ENCODE measurements around the gene ADARB2. TPM values are rescaled to one million over a fixed set of nuclear protein-coding genes. Genes with fewer than 3 reads are reported as not detected.

Gene ADARB2
- total and polyA plus RNA-seq, 2 experiments from 2014 or later, result 0.13 to 0.48 TPM

DNA sequence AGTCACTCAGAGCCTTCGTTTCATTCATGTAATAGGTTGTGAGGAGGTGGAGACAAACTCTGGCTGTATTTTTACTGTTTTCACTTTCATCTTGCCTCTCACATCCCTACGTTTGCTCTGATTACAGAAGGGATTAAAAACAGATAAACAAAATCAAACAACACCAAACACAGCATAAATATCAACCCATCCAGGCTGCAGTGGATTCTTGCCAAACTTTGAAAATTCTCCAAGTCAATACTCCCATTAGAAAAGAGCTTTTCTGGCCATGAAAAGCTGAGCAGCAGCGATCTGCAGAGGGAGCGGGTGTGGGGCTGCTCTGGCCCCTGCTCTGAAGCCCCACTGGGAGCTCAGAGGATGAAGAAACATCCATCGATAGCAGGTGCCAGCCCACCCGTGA, 397.9 kb downstream of the ADARB2 start:
- no peak overlapping the region for H3K4me2 ChIP-seq
- WGBS (ENCODE audit: low lambda C conversion rate, missing lambda C conversion rate), result 67% methylated on average over 6 of the region's 6 CpGs
- no peaks in the 10 kb centered on the region for H4K20me1 ChIP-seq (ENCODE audit: insufficient read depth, poor library complexity, severe bottlenecking)
- H3K9me2 ChIP-seq (replicated peaks; ENCODE audit: insufficient read depth), result no peaks in the 10 kb centered on the region
- no peaks in the 10 kb centered on the region for H3K36me3 ChIP-seq (replicated peaks; ENCODE audit: insufficient read depth, low read depth)
- TF ChIP-seq, protein P1, sequence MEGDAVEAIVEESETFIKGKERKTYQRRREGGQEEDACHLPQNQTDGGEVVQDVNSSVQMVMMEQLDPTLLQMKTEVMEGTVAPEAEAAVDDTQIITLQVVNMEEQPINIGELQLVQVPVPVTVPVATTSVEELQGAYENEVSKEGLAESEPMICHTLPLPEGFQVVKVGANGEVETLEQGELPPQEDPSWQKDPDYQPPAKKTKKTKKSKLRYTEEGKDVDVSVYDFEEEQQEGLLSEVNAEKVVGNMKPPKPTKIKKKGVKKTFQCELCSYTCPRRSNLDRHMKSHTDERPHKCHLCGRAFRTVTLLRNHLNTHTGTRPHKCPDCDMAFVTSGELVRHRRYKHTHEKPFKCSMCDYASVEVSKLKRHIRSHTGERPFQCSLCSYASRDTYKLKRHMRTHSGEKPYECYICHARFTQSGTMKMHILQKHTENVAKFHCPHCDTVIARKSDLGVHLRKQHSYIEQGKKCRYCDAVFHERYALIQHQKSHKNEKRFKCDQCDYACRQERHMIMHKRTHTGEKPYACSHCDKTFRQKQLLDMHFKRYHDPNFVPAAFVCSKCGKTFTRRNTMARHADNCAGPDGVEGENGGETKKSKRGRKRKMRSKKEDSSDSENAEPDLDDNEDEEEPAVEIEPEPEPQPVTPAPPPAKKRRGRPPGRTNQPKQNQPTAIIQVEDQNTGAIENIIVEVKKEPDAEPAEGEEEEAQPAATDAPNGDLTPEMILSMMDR (IDR thresholded peaks at IDR 0.05; ENCODE audit: poor library complexity), result no peak
- no peak for TF ChIP-seq EZH2 (IDR thresholded peaks at IDR 0.05; ENCODE audit: borderline replicate concordance)
- no peak for TF ChIP-seq EZH2phosphoT487 (IDR thresholded peaks at IDR 0.05; ENCODE audit: low read depth, severe bottlenecking, unreplicated experiment)
- H3K79me2 ChIP-seq, result no peaks in the 10 kb centered on the region
- no peak for DNase-seq (ENCODE audit: low spot score)
- peaks cover 3% of the 10 kb centered on the region for H3K27me3 ChIP-seq
- no peak overlapping the region for H3K4me3 ChIP-seq
- no peaks in the 10 kb centered on the region for H3K9me3 ChIP-seq (ENCODE audit: low read depth)
- H3K4me1 ChIP-seq (ENCODE audit: insufficient read depth), result no peaks in the 10 kb centered on the region
- no peak overlapping the region for H3K27ac ChIP-seq
- no peak overlapping the region for H2AFZ ChIP-seq

DNA sequence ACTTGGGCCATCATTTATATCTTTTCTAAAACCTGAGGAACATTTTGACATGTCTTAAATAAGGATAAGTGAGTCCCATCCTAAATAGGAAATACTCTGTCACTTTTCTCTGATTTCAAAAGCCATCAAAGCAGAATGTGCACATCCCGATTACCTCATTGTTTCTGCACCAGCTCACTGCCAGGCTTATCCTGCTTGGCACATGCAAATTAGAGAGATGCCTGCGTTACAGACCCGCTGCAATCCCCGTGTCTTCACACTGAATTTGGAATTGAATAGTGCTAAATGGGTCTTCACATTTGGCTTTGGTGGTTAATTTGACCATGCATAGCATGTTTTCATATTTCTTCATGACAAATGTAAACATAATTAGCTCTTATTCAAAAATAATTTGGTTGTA, 401.7 kb downstream of the ADARB2 start:
- no peak overlapping the region for H2AFZ ChIP-seq
- no peak for DNase-seq (ENCODE audit: low spot score)
- H3K9me3 ChIP-seq (ENCODE audit: low read depth), result no peaks in the 10 kb centered on the region
- 40% methylated on average over 4 of the region's 4 CpGs for WGBS (ENCODE audit: low lambda C conversion rate, missing lambda C conversion rate)
- TF ChIP-seq, protein P1 (IDR thresholded peaks at IDR 0.05; ENCODE audit: poor library complexity), result no peak
- TF ChIP-seq EZH2phosphoT487 (IDR thresholded peaks at IDR 0.05; ENCODE audit: low read depth, severe bottlenecking, unreplicated experiment), result no peak
- TF ChIP-seq EZH2 (IDR thresholded peaks at IDR 0.05; ENCODE audit: borderline replicate concordance), result no peak
- H3K4me2 ChIP-seq, result no peak overlapping the region
- no peak overlapping the region for H3K4me3 ChIP-seq
- no peaks in the 10 kb centered on the region for H3K79me2 ChIP-seq
- H3K27me3 ChIP-seq, result peaks cover 3% of the 10 kb centered on the region
- H3K36me3 ChIP-seq (replicated peaks; ENCODE audit: insufficient read depth, low read depth), result no peaks in the 10 kb centered on the region
- no peaks in the 10 kb centered on the region for H3K4me1 ChIP-seq (ENCODE audit: insufficient read depth)
- H3K27ac ChIP-seq, result no peak overlapping the region
- H4K20me1 ChIP-seq (ENCODE audit: insufficient read depth, poor library complexity, severe bottlenecking), result no peaks in the 10 kb centered on the region
- H3K9me2 ChIP-seq (replicated peaks; ENCODE audit: insufficient read depth), result no peaks in the 10 kb centered on the region

DNA sequence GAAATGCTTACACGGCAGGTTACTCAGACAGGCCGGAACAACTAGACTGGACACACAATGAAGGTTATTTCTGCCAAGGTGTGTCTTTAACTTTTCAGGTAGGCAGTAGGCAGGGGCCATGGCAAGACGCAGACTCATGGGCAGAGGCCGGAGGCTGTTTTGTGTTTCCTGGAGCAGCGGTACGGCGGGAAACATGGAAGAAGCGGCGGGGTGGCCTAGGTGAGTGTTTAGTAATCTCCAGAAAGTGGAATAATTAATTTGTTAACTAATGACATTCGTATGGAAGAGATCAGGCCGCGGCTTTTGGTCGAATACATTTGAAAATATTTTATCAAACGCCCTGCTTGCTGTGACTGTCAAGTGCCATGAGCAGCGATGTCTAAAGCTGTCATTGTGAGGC, 403.3 kb downstream of the ADARB2 start:
- no peaks in the 10 kb centered on the region for H3K36me3 ChIP-seq (replicated peaks; ENCODE audit: insufficient read depth, low read depth)
- H2AFZ ChIP-seq, result no peak overlapping the region
- no peaks in the 10 kb centered on the region for H3K9me3 ChIP-seq (ENCODE audit: low read depth)
- H3K4me1 ChIP-seq (ENCODE audit: insufficient read depth), result no peaks in the 10 kb centered on the region
- TF ChIP-seq EZH2phosphoT487 (IDR thresholded peaks at IDR 0.05; ENCODE audit: low read depth, severe bottlenecking, unreplicated experiment), result no peak
- TF ChIP-seq EZH2 (IDR thresholded peaks at IDR 0.05; ENCODE audit: borderline replicate concordance), result no peak
- TF ChIP-seq, protein P1 (IDR thresholded peaks at IDR 0.05; ENCODE audit: poor library complexity), result no peak
- H4K20me1 ChIP-seq (ENCODE audit: insufficient read depth, poor library complexity, severe bottlenecking), result no peaks in the 10 kb centered on the region
- no peak overlapping the region for H3K4me3 ChIP-seq
- H3K4me2 ChIP-seq, result no peak overlapping the region
- H3K27me3 ChIP-seq, result peaks cover 3% of the 10 kb centered on the region
- WGBS (ENCODE audit: low lambda C conversion rate, missing lambda C conversion rate), result 95% methylated on average over 15 of the region's 15 CpGs
- DNase-seq (ENCODE audit: low spot score), result no peak
- no peak overlapping the region for H3K27ac ChIP-seq
- no peaks in the 10 kb centered on the region for H3K79me2 ChIP-seq
- H3K9me2 ChIP-seq (replicated peaks; ENCODE audit: insufficient read depth), result no peaks in the 10 kb centered on the region

DNA sequence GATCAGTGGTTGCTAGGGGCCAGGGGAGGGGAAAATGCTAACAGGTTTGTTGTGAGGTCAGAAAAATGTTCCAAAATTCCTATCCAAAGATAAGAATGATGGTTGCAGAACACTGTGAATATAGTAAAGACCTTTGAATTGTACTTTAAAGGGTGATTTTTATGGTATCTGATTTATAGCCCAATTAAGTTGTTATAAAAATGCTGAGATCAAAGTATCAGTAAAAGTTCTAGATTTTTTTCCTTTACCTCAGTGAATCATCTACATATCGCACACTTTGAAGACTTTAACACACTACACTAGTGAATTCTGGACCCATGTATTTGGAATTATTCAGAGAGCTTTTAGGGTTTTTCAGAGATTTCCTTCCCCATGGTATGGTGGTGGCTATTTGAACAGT, 405.8 kb downstream of the ADARB2 start:
- 71% methylated on average over 1 of the region's 1 CpG for WGBS (ENCODE audit: low lambda C conversion rate, missing lambda C conversion rate)
- Histone ChIP-seq H3K27ac (no peak overlapping the region), H3K9me2 (replicated peaks; ENCODE audit: insufficient read depth) (no peaks in the 10 kb centered on the region), H3K9me3 (ENCODE audit: low read depth) (no peaks in the 10 kb centered on the region), H3K4me1 (ENCODE audit: insufficient read depth) (no peaks in the 10 kb centered on the region), H2AFZ (no peak overlapping the region), H4K20me1 (ENCODE audit: insufficient read depth, poor library complexity, severe bottlenecking) (no peaks in the 10 kb centered on the region), H3K27me3 (peaks cover 3% of the 10 kb centered on the region), H3K4me3 (no peak overlapping the region), H3K4me2 (no peak overlapping the region), H3K79me2 (no peaks in the 10 kb centered on the region), H3K36me3 (replicated peaks; ENCODE audit: insufficient read depth, low read depth) (no peaks in the 10 kb centered on the region)
- DNase-seq (ENCODE audit: low spot score), result no peak
- TF ChIP-seq, protein P1 (IDR thresholded peaks at IDR 0.05; ENCODE audit: poor library complexity), result no peak
- TF ChIP-seq EZH2phosphoT487 (IDR thresholded peaks at IDR 0.05; ENCODE audit: low read depth, severe bottlenecking, unreplicated experiment), result no peak
- no peak for TF ChIP-seq EZH2 (IDR thresholded peaks at IDR 0.05; ENCODE audit: borderline replicate concordance)

All from hepatocyte (in vitro differentiated cells).